Peyer's patch (tissue), 4 donors: ENCODE measurements around the gene TNKS1BP1.

Experiments used
- CTCF ChIP-seq, 6 experiments: fragments of 450-650 bp in 4 of 6; fragments of 200-600 bp in 2 of 6; sonication (generic) in 1 of 6; IDR thresholded peaks; one replicate each; pipeline ENCODE4 v1.5.1; 2017 to 2019; ENCODE audit warnings: antibody characterized with exemption in 6 of 6, mild to moderate bottlenecking in 3 of 6, moderate library complexity in 1 of 6
- POLR2A ChIP-seq, 2 donors: fragments of 450-650 bp; IDR thresholded peaks; one replicate each; pipeline ENCODE4 v1.5.1; 2017; ENCODE audit warnings: antibody characterized with exemption in 2 of 2, mild to moderate bottlenecking in 2 of 2, moderate library complexity in 2 of 2

- TF ChIP-seq CTCF (IDR thresholded peaks at IDR 0.05) (no peak), POLR2A (IDR thresholded peaks at IDR 0.05) (no peak)
Measured at GRCh38 chr11:57273448-57274058, 51.2 kb downstream of the TNKS1BP1 start.
